Measurements from ENCODE around the gene HS6ST3. TPM values are rescaled to one million over a fixed set of nuclear protein-coding genes. Genes with fewer than 3 reads are reported as not detected.
"Not testable (repeated sequence)": the region's sequence is repeated elsewhere in the genome, so short reads cannot be mapped to it uniquely, and the experiment has no call there.

HS6ST3 gene
- total and polyA plus RNA-seq, 2 experiments from 2014 or later: 2.2 to 2.7 TPM

DNA sequence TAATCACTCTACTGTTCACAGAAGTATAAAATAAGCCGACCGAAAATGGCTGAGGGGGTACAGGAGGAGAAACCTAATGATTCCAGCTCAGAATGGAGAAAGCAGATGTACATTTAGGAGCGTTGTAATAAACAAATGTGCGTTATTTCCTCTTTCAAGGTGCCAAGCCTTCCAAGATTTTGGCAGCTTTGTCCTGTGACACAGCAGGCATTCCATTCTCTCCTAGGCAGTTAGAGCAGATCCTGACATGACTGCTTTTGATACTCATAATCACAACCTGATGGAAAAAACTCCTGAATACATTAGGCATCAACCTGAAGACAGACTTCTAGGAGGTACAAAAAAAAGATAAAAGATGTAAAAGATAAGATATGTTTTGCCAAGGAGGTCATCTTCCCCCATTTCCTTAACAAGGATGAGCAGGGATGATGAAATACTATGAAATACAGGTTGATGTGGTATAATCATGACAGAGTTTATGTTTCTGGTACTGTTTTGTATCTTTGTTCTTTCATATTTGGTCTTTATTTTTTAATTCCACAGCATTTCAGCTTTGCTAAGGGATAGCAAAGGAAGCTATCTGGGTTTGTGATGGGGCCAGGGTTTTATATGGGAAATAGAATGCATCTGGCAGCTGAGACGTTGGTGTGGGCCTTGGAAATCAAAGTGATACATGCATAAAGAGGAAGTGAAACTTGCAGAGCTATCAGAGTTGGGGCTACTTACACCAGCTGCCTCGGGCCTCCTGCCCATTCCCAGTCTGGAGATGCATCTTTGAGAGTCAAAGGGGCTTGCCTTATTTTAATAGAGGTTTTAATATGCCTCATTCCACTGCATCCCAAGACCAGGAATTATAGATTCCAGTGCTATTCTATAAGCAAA, 681.8 kb downstream of the HS6ST3 start:
- Histone ChIP-seq H3K4me1 (ENCODE audit: insufficient read depth) (peaks cover 8% of the 10 kb centered on the region), H3K36me3 (replicated peaks; ENCODE audit: insufficient read depth, low read depth) (no peaks in the 10 kb centered on the region), H3K9me2 (replicated peaks; ENCODE audit: insufficient read depth) (no peaks in the 10 kb centered on the region), H4K20me1 (ENCODE audit: insufficient read depth, poor library complexity, severe bottlenecking) (no peaks in the 10 kb centered on the region), H2AFZ (no peak overlapping the region), H3K4me2 (no peak overlapping the region), H3K9me3 (ENCODE audit: low read depth) (no peaks in the 10 kb centered on the region), H3K27ac (no peak overlapping the region), H3K79me2 (no peaks in the 10 kb centered on the region), H3K27me3 (no peaks in the 10 kb centered on the region), H3K4me3 (no peak overlapping the region)
- 78% methylated on average over 6 of the region's 6 CpGs for whole genome bisulfite sequencing (ENCODE audit: low lambda C conversion rate, missing lambda C conversion rate)
- TF ChIP-seq EZH2phosphoT487 (IDR thresholded peaks at IDR 0.05; ENCODE audit: low read depth, severe bottlenecking, unreplicated experiment) (no peak), EZH2 (IDR thresholded peaks at IDR 0.05; ENCODE audit: borderline replicate concordance) (no peak)
- TF ChIP-seq, protein P1, sequence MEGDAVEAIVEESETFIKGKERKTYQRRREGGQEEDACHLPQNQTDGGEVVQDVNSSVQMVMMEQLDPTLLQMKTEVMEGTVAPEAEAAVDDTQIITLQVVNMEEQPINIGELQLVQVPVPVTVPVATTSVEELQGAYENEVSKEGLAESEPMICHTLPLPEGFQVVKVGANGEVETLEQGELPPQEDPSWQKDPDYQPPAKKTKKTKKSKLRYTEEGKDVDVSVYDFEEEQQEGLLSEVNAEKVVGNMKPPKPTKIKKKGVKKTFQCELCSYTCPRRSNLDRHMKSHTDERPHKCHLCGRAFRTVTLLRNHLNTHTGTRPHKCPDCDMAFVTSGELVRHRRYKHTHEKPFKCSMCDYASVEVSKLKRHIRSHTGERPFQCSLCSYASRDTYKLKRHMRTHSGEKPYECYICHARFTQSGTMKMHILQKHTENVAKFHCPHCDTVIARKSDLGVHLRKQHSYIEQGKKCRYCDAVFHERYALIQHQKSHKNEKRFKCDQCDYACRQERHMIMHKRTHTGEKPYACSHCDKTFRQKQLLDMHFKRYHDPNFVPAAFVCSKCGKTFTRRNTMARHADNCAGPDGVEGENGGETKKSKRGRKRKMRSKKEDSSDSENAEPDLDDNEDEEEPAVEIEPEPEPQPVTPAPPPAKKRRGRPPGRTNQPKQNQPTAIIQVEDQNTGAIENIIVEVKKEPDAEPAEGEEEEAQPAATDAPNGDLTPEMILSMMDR (IDR thresholded peaks at IDR 0.05; ENCODE audit: poor library complexity): no peak
- no peak for DNase-seq (ENCODE audit: low spot score)

DNA sequence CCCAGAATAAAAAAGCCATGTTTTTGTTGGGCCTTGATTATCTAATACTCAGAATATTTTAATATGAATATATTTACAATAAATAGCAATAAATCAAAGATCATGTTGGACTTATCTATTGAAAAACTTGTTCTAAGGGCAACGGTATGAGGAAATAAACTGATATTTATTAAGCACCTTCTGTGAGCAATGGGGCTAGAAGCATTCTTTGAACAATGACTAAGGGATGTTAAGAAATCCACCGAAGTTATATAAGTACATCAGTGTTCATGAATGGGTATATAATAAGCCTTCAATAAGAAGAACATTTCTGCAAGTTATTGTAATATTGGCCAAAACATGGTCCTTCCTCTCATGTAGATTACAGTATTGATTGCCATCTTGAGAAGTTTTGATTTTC, 682.5 kb downstream of the HS6ST3 start:
- H3K27ac ChIP-seq: no peak overlapping the region
- no peaks in the 10 kb centered on the region for H3K36me3 ChIP-seq (replicated peaks; ENCODE audit: insufficient read depth, low read depth)
- no peaks in the 10 kb centered on the region for H3K27me3 ChIP-seq
- 92% methylated on average over 2 of the region's 2 CpGs for WGBS (ENCODE audit: low lambda C conversion rate, missing lambda C conversion rate)
- peaks cover 8% of the 10 kb centered on the region for H3K4me1 ChIP-seq (ENCODE audit: insufficient read depth)
- no peaks in the 10 kb centered on the region for H4K20me1 ChIP-seq (ENCODE audit: insufficient read depth, poor library complexity, severe bottlenecking)
- no peaks in the 10 kb centered on the region for H3K9me2 ChIP-seq (replicated peaks; ENCODE audit: insufficient read depth)
- DNase-seq (ENCODE audit: low spot score): no peak
- no peak overlapping the region for H3K4me3 ChIP-seq
- no peak overlapping the region for H2AFZ ChIP-seq
- H3K4me2 ChIP-seq: no peak overlapping the region
- no peak for TF ChIP-seq EZH2 (IDR thresholded peaks at IDR 0.05; ENCODE audit: borderline replicate concordance)
- no peak for TF ChIP-seq EZH2phosphoT487 (IDR thresholded peaks at IDR 0.05; ENCODE audit: low read depth, severe bottlenecking, unreplicated experiment)
- TF ChIP-seq, protein P1 (IDR thresholded peaks at IDR 0.05; ENCODE audit: poor library complexity): no peak
- H3K9me3 ChIP-seq (ENCODE audit: low read depth): no peaks in the 10 kb centered on the region
- H3K79me2 ChIP-seq: no peaks in the 10 kb centered on the region

DNA sequence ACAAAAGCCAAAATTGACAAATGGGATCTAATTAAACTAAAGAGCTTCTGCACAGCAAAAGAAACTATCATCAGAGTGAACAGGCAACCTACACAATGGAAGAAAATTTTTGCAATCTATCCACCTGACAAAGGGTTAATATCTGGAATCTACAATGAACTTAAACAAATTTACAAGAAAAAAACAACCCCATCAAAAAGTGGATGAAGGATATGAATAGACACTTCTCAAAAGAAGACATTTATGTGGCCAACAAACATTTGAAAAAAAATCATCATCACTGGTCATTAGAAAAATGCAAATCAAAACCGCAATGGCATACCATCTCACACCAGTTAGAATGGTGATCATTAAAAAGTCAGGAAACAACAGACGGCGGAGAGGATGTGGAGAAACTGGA, 688.4 kb downstream of the HS6ST3 start:
- not testable (repeated sequence) for H4K20me1 ChIP-seq (ENCODE audit: insufficient read depth, poor library complexity, severe bottlenecking); H3K9me2 ChIP-seq (replicated peaks; ENCODE audit: insufficient read depth); H3K4me1 ChIP-seq (ENCODE audit: insufficient read depth); H3K36me3 ChIP-seq (replicated peaks; ENCODE audit: insufficient read depth, low read depth); H2AFZ ChIP-seq; H3K9me3 ChIP-seq (ENCODE audit: low read depth); H3K4me3 ChIP-seq; H3K4me2 ChIP-seq; H3K79me2 ChIP-seq; DNase-seq (ENCODE audit: low spot score); H3K27me3 ChIP-seq; H3K27ac ChIP-seq
- WGBS (ENCODE audit: low lambda C conversion rate, missing lambda C conversion rate): 97% methylated on average over 3 of the region's 3 CpGs

DNA sequence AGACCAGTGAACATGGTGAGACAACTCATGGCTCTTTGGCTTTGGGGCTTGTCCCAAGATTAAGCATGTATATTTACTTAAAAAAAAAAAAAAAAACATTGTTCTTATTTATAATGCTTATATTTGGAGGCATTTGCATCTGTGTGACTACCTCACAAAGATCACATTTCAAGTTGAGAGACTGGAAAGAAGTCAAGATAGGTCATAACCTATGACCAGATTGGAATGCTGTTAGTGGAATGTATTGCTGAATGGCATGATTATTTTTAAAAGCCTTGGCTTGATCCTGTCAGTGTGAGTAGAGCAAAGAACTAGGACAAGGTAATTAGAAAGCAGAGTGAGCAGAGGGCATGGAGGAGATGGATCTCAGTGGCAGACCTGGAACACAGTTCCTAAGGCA, 689.8 kb downstream of the HS6ST3 start:
- DNase-seq (ENCODE audit: low spot score): no peak
- Histone ChIP-seq H3K79me2 (no peaks in the 10 kb centered on the region), H3K27me3 (no peaks in the 10 kb centered on the region), H3K36me3 (replicated peaks; ENCODE audit: insufficient read depth, low read depth) (no peaks in the 10 kb centered on the region), H4K20me1 (ENCODE audit: insufficient read depth, poor library complexity, severe bottlenecking) (no peaks in the 10 kb centered on the region), H3K4me3 (no peak overlapping the region), H2AFZ (no peak overlapping the region), H3K9me2 (replicated peaks; ENCODE audit: insufficient read depth) (no peaks in the 10 kb centered on the region), H3K4me1 (ENCODE audit: insufficient read depth) (no peaks in the 10 kb centered on the region), H3K4me2 (no peak overlapping the region), H3K9me3 (ENCODE audit: low read depth) (no peaks in the 10 kb centered on the region), H3K27ac (no peak overlapping the region)
- TF ChIP-seq EZH2phosphoT487 (IDR thresholded peaks at IDR 0.05; ENCODE audit: low read depth, severe bottlenecking, unreplicated experiment) (no peak), EZH2 (IDR thresholded peaks at IDR 0.05; ENCODE audit: borderline replicate concordance) (no peak)
- TF ChIP-seq, protein P1 (IDR thresholded peaks at IDR 0.05; ENCODE audit: poor library complexity): no peak

All from hepatocyte (in vitro differentiated cells).